OCI-LY1 (cell line): ENCODE data around the gene CD38.

Experiments
- H2AFZ ChIP-seq: fragments of 200-600 bp; sonication (generic), shearing (Covaris generic); 2 replicates; pipeline ENCODE4 v1.6.0; 2014; ENCODE audit warnings: antibody characterized with exemption, mild to moderate bottlenecking, low read length
- H3F3A ChIP-seq: fragments of 200-600 bp; sonication (generic), shearing (Covaris generic); 2 replicates; pipeline ENCODE4 v1.6.0; 2014; ENCODE audit warnings: mild to moderate bottlenecking, antibody characterized with exemption, low read length, moderate library complexity; ENCODE audit not compliant: insufficient read depth
- H3K27ac ChIP-seq: fragments of 200-600 bp; sonication (generic); 2 replicates; pipeline ENCODE4 v1.5.1; 2014; ENCODE audit warnings: low read length, mixed run types, mild to moderate bottlenecking, low read depth; ENCODE audit not compliant: poor library complexity, severe bottlenecking
- H3K27me3 ChIP-seq: fragments of 200-600 bp; sonication (generic); 2 replicates; pipeline ENCODE4 v1.6.0; 2014; ENCODE audit warnings: antibody characterized with exemption, mild to moderate bottlenecking, low read length, moderate library complexity; ENCODE audit not compliant: insufficient read depth
- H3K36me3 ChIP-seq: fragments of 200-600 bp; sonication (generic); 2 replicates; pipeline ENCODE4 v1.6.1; 2014; ENCODE audit warnings: mild to moderate bottlenecking, antibody characterized with exemption, low read length, moderate library complexity, mixed read lengths; ENCODE audit not compliant: insufficient read depth
- H3K4me1 ChIP-seq: fragments of 200-600 bp; sonication (generic); 2 replicates; pipeline ENCODE4 v1.5.1; 2014; ENCODE audit warnings: mild to moderate bottlenecking, low read length, moderate library complexity; ENCODE audit not compliant: insufficient read depth, severe bottlenecking
- H3K4me2 ChIP-seq: fragments of 200-600 bp; sonication (generic), shearing (Covaris generic); 2 replicates; pipeline ENCODE4 v1.6.1; 2014; ENCODE audit warnings: low read length
- H3K4me3 ChIP-seq: fragments of 200-600 bp; sonication (generic); 2 replicates; pipeline ENCODE4 v1.5.1; 2014; ENCODE audit warnings: low read length, low read depth, mild to moderate bottlenecking, mixed read lengths; ENCODE audit not compliant: poor library complexity, severe bottlenecking
- H3K79me2 ChIP-seq: fragments of 200-600 bp; shearing (Covaris generic); 2 replicates; pipeline ENCODE4 v1.6.1; 2016; ENCODE audit warnings: mixed run types, low read length, mixed read lengths; ENCODE audit not compliant: insufficient read depth
- H3K9ac ChIP-seq: fragments of 200-600 bp; sonication (generic), shearing (Covaris generic); 2 replicates; pipeline ENCODE4 v1.6.1; 2014; ENCODE audit warnings: mild to moderate bottlenecking, low read length, mixed read lengths
- H3K9me2 ChIP-seq: fragments of 200-600 bp; sonication (generic), shearing (Covaris generic); 2 replicates; pipeline ENCODE4 v1.6.1; 2014; ENCODE audit warnings: low read depth, mild to moderate bottlenecking, low read length, mixed read lengths
- H3K9me3 ChIP-seq: fragments of 200-600 bp; shearing (Covaris generic); 2 replicates; pipeline ENCODE4 v1.6.1; 2014; ENCODE audit warnings: low read length, mixed read lengths
- H4K20me1 ChIP-seq: fragments of 200-600 bp; sonication (generic), shearing (Covaris generic); 2 replicates; pipeline ENCODE4 v1.6.0; 2016; ENCODE audit warnings: mild to moderate bottlenecking, low read length; ENCODE audit not compliant: insufficient read depth
- EZH2 ChIP-seq: fragments of 200-600 bp; sonication (generic), shearing (Covaris generic); IDR thresholded peaks from 2 replicates; pipeline ENCODE4 v1.8.0; 2017; ENCODE audit warnings: borderline replicate concordance, mixed run types, mild to moderate bottlenecking, antibody characterized with exemption, low read length, moderate library complexity, mixed read lengths
- TF ChIP-seq, protein P1 (sequence below): fragments of 200-600 bp; sonication (generic), shearing (Covaris generic); IDR thresholded peaks from 2 replicates; pipeline ENCODE4 v1.5.1; 2017; ENCODE audit warnings: mild to moderate bottlenecking, antibody characterized with exemption, low read length, moderate library complexity, mixed read lengths

Gene CD38

GRCh38 chr4:15749001-15749400, 29.1 kb upstream of the CD38 start:
- Histone ChIP-seq H3K79me2 (no peaks in the 10 kb centered on the region), H3F3A (no peaks in the 10 kb centered on the region), H3K9ac (no peak overlapping the region), H3K4me2 (no peak overlapping the region), H3K27me3 (no peaks in the 10 kb centered on the region), H3K9me3 (no peaks in the 10 kb centered on the region), H3K4me1 (no peaks in the 10 kb centered on the region), H4K20me1 (no peaks in the 10 kb centered on the region), H3K4me3 (no peak overlapping the region), H3K27ac (no peak overlapping the region), H3K36me3 (no peaks in the 10 kb centered on the region), H3K9me2 (no peaks in the 10 kb centered on the region), H2AFZ (no peak overlapping the region)
- TF ChIP-seq, protein P1, sequence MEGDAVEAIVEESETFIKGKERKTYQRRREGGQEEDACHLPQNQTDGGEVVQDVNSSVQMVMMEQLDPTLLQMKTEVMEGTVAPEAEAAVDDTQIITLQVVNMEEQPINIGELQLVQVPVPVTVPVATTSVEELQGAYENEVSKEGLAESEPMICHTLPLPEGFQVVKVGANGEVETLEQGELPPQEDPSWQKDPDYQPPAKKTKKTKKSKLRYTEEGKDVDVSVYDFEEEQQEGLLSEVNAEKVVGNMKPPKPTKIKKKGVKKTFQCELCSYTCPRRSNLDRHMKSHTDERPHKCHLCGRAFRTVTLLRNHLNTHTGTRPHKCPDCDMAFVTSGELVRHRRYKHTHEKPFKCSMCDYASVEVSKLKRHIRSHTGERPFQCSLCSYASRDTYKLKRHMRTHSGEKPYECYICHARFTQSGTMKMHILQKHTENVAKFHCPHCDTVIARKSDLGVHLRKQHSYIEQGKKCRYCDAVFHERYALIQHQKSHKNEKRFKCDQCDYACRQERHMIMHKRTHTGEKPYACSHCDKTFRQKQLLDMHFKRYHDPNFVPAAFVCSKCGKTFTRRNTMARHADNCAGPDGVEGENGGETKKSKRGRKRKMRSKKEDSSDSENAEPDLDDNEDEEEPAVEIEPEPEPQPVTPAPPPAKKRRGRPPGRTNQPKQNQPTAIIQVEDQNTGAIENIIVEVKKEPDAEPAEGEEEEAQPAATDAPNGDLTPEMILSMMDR: no peak
- TF ChIP-seq EZH2: no peak

DNA sequence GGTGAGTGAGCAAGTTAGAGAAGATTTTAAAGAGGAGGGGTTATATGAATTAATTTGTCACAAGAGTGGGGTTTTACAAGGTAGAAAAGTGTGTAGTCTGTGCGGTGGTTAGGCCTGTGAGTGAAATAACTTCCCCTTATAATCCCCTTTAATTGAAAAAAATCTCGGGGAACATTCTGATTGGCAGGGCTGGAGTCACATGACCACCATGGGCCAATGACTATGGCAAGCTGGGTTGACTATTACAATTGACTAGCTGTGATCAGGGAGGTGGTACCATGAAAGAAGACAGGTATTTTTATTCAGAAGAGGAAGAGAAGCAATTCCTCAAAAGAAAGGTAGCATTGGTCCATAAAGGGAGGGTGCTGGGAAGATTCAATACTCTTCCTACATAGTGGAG, 27.0 kb upstream of the CD38 start:
- Histone ChIP-seq H3K79me2 (no peaks in the 10 kb centered on the region), H3K9me3 (no peaks in the 10 kb centered on the region), H3K4me1 (peaks cover 18% of the 10 kb centered on the region), H3K27me3 (no peaks in the 10 kb centered on the region), H3F3A (no peaks in the 10 kb centered on the region), H3K36me3 (no peaks in the 10 kb centered on the region), H3K27ac (no peak overlapping the region), H3K9me2 (no peaks in the 10 kb centered on the region), H3K4me3 (no peak overlapping the region), H3K4me2 (no peak overlapping the region), H2AFZ (no peak overlapping the region), H4K20me1 (no peaks in the 10 kb centered on the region), H3K9ac (no peak overlapping the region)
- no peak for TF ChIP-seq EZH2
- TF ChIP-seq, protein P1: no peak

DNA sequence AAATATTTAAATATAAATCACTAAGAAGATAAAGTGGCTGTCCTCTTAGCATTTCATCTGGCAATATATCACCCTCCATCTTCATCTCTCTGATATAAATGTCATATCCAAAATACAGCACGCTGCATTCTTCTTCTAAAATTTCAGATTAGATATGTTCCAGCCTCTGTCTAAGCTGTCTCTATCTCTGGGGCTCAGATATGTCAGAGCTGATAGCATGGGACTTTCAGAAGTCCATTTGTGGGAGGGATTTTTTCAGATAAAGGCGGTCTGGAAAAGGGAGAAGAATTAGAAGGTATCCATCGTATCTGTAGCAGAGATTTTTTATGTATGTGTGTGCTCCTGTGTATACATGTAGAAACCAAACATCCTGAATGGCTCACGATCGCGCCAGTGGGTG, 25.0 kb upstream of the CD38 start:
- no peaks in the 10 kb centered on the region for H3K79me2 ChIP-seq
- TF ChIP-seq, protein P1: no peak
- TF ChIP-seq EZH2: no peak
- no peak overlapping the region for H3K4me2 ChIP-seq
- no peaks in the 10 kb centered on the region for H3K27me3 ChIP-seq
- H3K4me3 ChIP-seq: no peak overlapping the region
- no peaks in the 10 kb centered on the region for H3F3A ChIP-seq
- H3K4me1 ChIP-seq: peaks cover 30% of the 10 kb centered on the region
- no peak overlapping the region for H2AFZ ChIP-seq
- H3K36me3 ChIP-seq: no peaks in the 10 kb centered on the region
- H3K9me3 ChIP-seq: no peaks in the 10 kb centered on the region
- no peaks in the 10 kb centered on the region for H3K9me2 ChIP-seq
- H4K20me1 ChIP-seq: no peaks in the 10 kb centered on the region
- H3K9ac ChIP-seq: no peak overlapping the region
- no peak overlapping the region for H3K27ac ChIP-seq
